Measurements from ENCODE around the gene PODXL2.

Gene PODXL2

GRCh38 chr3:127720161-127720823 lies 91.3 kb downstream of the PODXL2 start:
- no peak for DNase-seq (ENCODE audit: low read depth in 1 of 2, low spot score in 1 of 2)

DNA sequence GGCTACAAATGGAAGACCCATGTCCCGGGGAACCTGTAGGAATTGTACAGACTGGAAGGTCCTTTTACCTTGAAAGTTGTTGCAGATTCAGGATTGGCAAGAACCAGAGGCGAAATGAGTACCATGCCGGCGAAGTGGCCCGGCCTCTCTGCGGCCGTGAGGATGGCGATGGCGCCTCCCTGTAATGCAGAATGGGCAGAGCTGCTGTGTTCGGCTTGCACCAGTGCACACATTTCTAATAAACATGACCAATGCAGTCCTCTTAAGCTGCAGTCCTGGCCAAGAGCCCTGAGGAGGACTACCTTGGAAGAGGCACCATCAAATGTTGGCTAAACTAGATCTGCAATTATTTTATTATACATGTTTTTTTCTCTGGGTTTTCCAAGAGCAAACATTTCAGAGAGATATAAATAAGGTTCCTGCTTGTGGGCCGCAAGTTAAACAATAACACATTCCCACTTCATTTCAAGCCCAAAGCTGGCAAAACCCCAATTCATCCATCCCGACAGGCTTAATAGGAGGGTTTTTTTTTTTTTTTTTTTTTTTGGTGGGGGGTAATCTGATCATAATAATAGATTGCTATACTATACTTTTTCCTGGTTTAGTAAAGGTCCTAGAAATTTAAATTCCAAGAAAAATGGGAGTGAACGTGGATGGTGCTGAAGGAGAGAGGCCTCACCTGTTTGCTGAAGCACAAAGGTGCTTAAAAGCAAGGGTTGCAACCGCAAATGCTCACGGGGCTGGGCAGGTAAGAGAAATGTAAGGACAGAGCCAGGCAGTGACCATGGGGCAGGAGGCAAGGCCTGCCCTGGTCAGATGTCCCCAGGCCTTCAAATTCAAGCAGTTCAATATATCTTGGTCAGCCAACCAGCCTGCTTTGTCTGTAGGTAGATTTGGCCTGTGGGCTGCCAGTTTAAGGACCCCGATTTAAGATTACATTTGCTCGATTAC lies 92.3 kb downstream of the PODXL2 start:
- DNase-seq (ENCODE audit: low read depth in 1 of 2, low spot score in 1 of 2): no peak

DNA sequence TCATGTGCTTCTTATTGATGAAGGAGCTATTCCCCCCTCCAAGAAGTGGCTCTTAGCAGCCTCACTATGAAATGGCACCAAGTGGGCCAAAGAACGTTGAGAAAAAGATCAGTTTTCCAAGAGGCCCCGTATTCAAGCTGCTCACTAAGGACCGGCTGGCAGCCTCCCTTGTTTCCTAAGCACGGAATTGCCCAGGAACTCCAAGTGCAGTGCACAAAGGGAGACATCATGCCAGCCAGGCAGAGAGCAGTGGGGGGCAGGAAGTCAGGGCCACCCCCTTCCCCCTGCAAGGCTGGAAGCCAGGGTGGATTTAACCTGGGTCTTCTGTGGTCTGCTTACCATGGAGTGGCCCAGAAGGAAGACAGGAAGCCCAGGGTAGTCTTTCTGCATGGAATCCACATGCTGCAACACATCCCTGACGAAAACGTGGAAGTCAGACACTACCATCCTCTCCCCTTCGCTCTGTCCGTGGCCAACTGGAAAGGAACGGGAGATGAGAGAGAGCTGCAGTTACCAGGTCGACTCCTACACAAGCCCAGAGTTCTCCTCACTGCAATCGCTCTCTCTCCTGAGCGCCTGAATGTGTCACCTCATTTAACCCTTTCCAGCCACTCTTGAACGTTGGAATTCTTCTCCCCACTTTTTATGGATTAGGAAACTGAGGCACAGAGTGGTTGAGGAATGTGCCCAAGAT lies 93.3 kb downstream of the PODXL2 start:
- no peak for DNase-seq (ENCODE audit: low read depth in 1 of 2, low spot score in 1 of 2)
